Liver (tissue), 9 donors: ENCODE results near the gene LSR. TPM values are rescaled to one million over a fixed set of nuclear protein-coding genes. Genes with fewer than 3 reads are reported as not detected.

Source experiments
- DNase-seq: peaks from one replicate; pipeline ENCODE4 v3.0.0-alpha.2; 2017; ENCODE audit warnings: low spot score
- H3K27ac ChIP-seq, 2 donors: one replicate each; pipeline ENCODE4 v1.7.0; 2013; ENCODE audit warnings: inconsistent platforms in 2 of 2, low read length in 2 of 2, control low read depth in 1 of 2, low read depth in 1 of 2, mild to moderate bottlenecking in 1 of 2
- H3K27me3 ChIP-seq, 4 donors: one replicate each; pipeline versions ENCODE4 v1.6.1 to v1.7.0; 2013; ENCODE audit warnings: low read length in 3 of 4, inconsistent platforms in 1 of 4, mild to moderate bottlenecking in 1 of 4, moderate library complexity in 1 of 4; ENCODE audit not compliant: control insufficient read depth in 4 of 4, insufficient read depth in 4 of 4
- H3K36me3 ChIP-seq, 4 donors: one replicate each; pipeline versions ENCODE4 v1.6.1 to v1.7.0; 2013; ENCODE audit warnings: low read length in 3 of 4, mild to moderate bottlenecking in 3 of 4, low read depth in 1 of 4, moderate library complexity in 1 of 4; ENCODE audit not compliant: control insufficient read depth in 4 of 4, insufficient read depth in 3 of 4
- H3K4me1 ChIP-seq, 4 donors: one replicate each; pipeline versions ENCODE4 v1.6.1 to v1.7.0; 2013; ENCODE audit warnings: low read length in 3 of 4, mild to moderate bottlenecking in 3 of 4, moderate library complexity in 1 of 4; ENCODE audit not compliant: control insufficient read depth in 4 of 4, insufficient read depth in 4 of 4
- H3K4me3 ChIP-seq, 3 donors: one replicate each; pipeline versions ENCODE4 v1.6.1 to v1.7.0; 2013; ENCODE audit warnings: low read length in 3 of 3, control low read depth in 1 of 3, low read depth in 1 of 3, mild to moderate bottlenecking in 1 of 3
- H3K9ac ChIP-seq, 2 donors: one replicate each; pipeline ENCODE4 v1.7.0; 2013; ENCODE audit warnings: low read length in 2 of 2, mild to moderate bottlenecking in 2 of 2, moderate library complexity in 2 of 2, control low read depth in 1 of 2, low read depth in 1 of 2
- H3K9me3 ChIP-seq, 4 donors: one replicate each; pipeline versions ENCODE4 v1.6.1 to v1.7.0; 2013; ENCODE audit warnings: low read length in 3 of 4; ENCODE audit not compliant: control insufficient read depth in 4 of 4
- ATF3 ChIP-seq: IDR thresholded peaks from 2 replicates; pipeline ENCODE4 v1.6.1; 2016; ENCODE audit warnings: antibody characterized with exemption
- CTCF ChIP-seq: fragments of 150-350 bp; IDR thresholded peaks from 2 replicates; pipeline ENCODE4 v1.5.1; 2017; ENCODE audit warnings: improper control_type of control experiment, low read depth, low read length; ENCODE audit not compliant: missing input control
- EGR1 ChIP-seq, 2 donors: IDR thresholded peaks; 2 replicates each; pipeline ENCODE4 v1.6.1; 2016 to 2018; ENCODE audit warnings: antibody characterized with exemption in 2 of 2, low read depth in 2 of 2
- FOXA1 ChIP-seq: IDR thresholded peaks from 2 replicates; pipeline ENCODE4 v1.6.1; 2016; ENCODE audit warnings: antibody characterized with exemption
- FOXA2 ChIP-seq: IDR thresholded peaks from 2 replicates; pipeline ENCODE4 v1.6.1; 2016; ENCODE audit warnings: antibody characterized with exemption
- GABPA ChIP-seq, 2 donors: IDR thresholded peaks in 1 of 2; conservative IDR thresholded peaks in 1 of 2; 2 replicates each; pipeline ENCODE4 v1.6.1; 2016; ENCODE audit warnings: antibody characterized with exemption in 2 of 2, mild to moderate bottlenecking in 1 of 2, moderate library complexity in 1 of 2
- HNF4A ChIP-seq, 2 donors: conservative IDR thresholded peaks; 2 replicates each; pipeline ENCODE4 v1.6.1; 2016; ENCODE audit warnings: antibody characterized with exemption in 2 of 2, mild to moderate bottlenecking in 2 of 2
- HNF4G ChIP-seq: IDR thresholded peaks from 2 replicates; pipeline ENCODE4 v1.6.1; 2016; ENCODE audit warnings: antibody characterized with exemption
- JUND ChIP-seq, 2 donors: IDR thresholded peaks; 2 replicates each; pipeline ENCODE4 v1.6.1; 2016; ENCODE audit warnings: antibody characterized with exemption in 2 of 2
- MAX ChIP-seq: IDR thresholded peaks from 2 replicates; pipeline ENCODE4 v1.6.1; 2016; ENCODE audit warnings: antibody characterized with exemption
- NR2F2 ChIP-seq: IDR thresholded peaks from 2 replicates; pipeline ENCODE4 v1.6.1; 2016; ENCODE audit warnings: antibody characterized with exemption
- RAD21 ChIP-seq, 2 donors: IDR thresholded peaks; 2 replicates each; pipeline ENCODE4 v1.6.1; 2016; ENCODE audit warnings: antibody characterized with exemption in 2 of 2, mild to moderate bottlenecking in 2 of 2
- REST ChIP-seq: IDR thresholded peaks from 2 replicates; pipeline ENCODE4 v1.6.1; 2016; ENCODE audit warnings: antibody characterized with exemption, mild to moderate bottlenecking
- RXRA ChIP-seq, 2 donors: IDR thresholded peaks; 2 replicates each; pipeline ENCODE4 v1.6.1; 2017 to 2018; ENCODE audit warnings: antibody characterized with exemption in 2 of 2, mild to moderate bottlenecking in 1 of 2
- SP1 ChIP-seq: IDR thresholded peaks from 2 replicates; pipeline ENCODE4 v1.6.1; 2018; ENCODE audit warnings: antibody characterized with exemption, mild to moderate bottlenecking
- TAF1 ChIP-seq: conservative IDR thresholded peaks from 2 replicates; pipeline ENCODE4 v1.6.1; 2016; ENCODE audit warnings: antibody characterized with exemption, mild to moderate bottlenecking
- YY1 ChIP-seq: IDR thresholded peaks from 2 replicates; pipeline ENCODE4 v1.6.1; 2016; ENCODE audit warnings: antibody characterized with exemption, mild to moderate bottlenecking
- ZBTB33 ChIP-seq: IDR thresholded peaks from 2 replicates; pipeline ENCODE4 v1.6.1; 2016; ENCODE audit warnings: antibody characterized with exemption
- WGBS: extraction: QIAGEN DNeasy Blood & Tissue Kit; methylation state at CpG from one replicate; pipeline ENCODE4 v1.1.7; 2013; 5-methylcytosine and 5-hydroxymethylcytosine counted together
- polyA plus RNA-seq, 2 donors: library from polyadenylated mRNA; stranded (reverse) in 1 of 2; unstranded in 1 of 2; fragments of 200-250 nt in 1 of 2; fragments of >200 nt in 1 of 2; fragmentation: Nextera tagmentation in 1 of 2; extraction: Ambion mirVana in 1 of 2; gene quantifications; one replicate each; pipeline versions ENCODE4 v1.2.1 to v1.2.3, GENCODE V29; 2013 to 2015
- total RNA-seq, 2 donors: library from RNA; depleted of rRNA; stranded (reverse); fragments of >200 nt; gene quantifications; one replicate each; pipeline ENCODE4 v1.2.3, GENCODE V29; 2014
- donor health status: healthy.
- donor health status: healthy.
- donor health status: healthy.
- donor health status: healthy.
- donor health status: healthy.

Gene LSR
- total RNA-seq (10 to 100 TPM; 33.7 to 48.6 TPM), polyA plus RNA-seq (100 to 1,000 TPM in 1 of 2 donors, 10 to 100 TPM in 1; 47.3 to 150 TPM)

- no peak for TF ChIP-seq HNF4G
- TF ChIP-seq EGR1 (IDR thresholded peaks at IDR 0.05; ENCODE audit: low read depth in 2 of 2): peak in 1 of 2 donors; percentile 10
- TF ChIP-seq SP1: peak; percentile 53
- no peak for TF ChIP-seq JUND (IDR thresholded peaks at IDR 0.05)
- peak; percentile 50 to 80 for TF ChIP-seq GABPA (IDR thresholded peaks at IDR 0.05 in 1 of 2, conservative IDR thresholded peaks at IDR 0.05 in 1 of 2)
- peak; percentile 41 for TF ChIP-seq MAX
- no peak for TF ChIP-seq ATF3
- peak; percentile 83 for TF ChIP-seq TAF1
- no peak for TF ChIP-seq RAD21 (IDR thresholded peaks at IDR 0.05)
- peak; percentile 87 for TF ChIP-seq FOXA2
- no peak for TF ChIP-seq NR2F2
- TF ChIP-seq CTCF: no peak
- peak; percentile 82 for TF ChIP-seq REST
- TF ChIP-seq HNF4A (conservative IDR thresholded peaks at IDR 0.05): peak in 1 of 2 donors; percentile 64
- peak; percentile 9 for TF ChIP-seq ZBTB33
- peak in 1 of 2 donors; percentile 45 for TF ChIP-seq RXRA (IDR thresholded peaks at IDR 0.05)
- no peak for TF ChIP-seq YY1
- peak; percentile 90 for TF ChIP-seq FOXA1
- under 1% methylated on average over 69 of the region's 69 CpGs for WGBS
- peak; percentile 69 for DNase-seq
- Histone ChIP-seq H3K4me1 (peaks cover 2 to 40% (median 26%) of the 10 kb centered on the region in 4 donors), H3K9ac (peak within 1 kb of the TSS; percentile 76 to 83), H3K4me3 (peak within 1 kb of the TSS; percentile 60 to 97 (median 75)), H3K36me3 (peaks cover 0 to 7% (median 2%) of the 10 kb centered on the region in 4 donors), H3K27me3 (no peaks in the 10 kb centered on the region), H3K9me3 (no peaks in the 10 kb centered on the region), H3K27ac (peak within 1 kb of the TSS; percentile 97 to 99)
These were observed at the start of gene LSR for GRCh38 chr19:35248310-35249145. Gene LSR, plus strand, starts transcription at chr19:35249002. Its CDS starts 21 bp downstream, at chr19:35249023.
